ENCODE data around the gene TPCN1.

GRCh38 chr12:113252494-113252893 lies 31.2 kb downstream of the TPCN1 start:
- TF ChIP-seq CTCF (IDR thresholded peaks at IDR 0.05 in 8 of 11, conservative IDR thresholded peaks at IDR 0.05 in 3 of 11) (no peak), POLR2A (IDR thresholded peaks at IDR 0.05) (no peak)

All from spleen (tissue), 7 donors.